CD14-positive monocyte (primary cell): ENCODE data around the gene EPB41L2. TPM values are rescaled to one million over a fixed set of nuclear protein-coding genes. Genes with fewer than 3 reads are reported as not detected.

Experiments used
- DNase-seq, 3 donors: peaks; one replicate each; pipeline ENCODE4 v3.0.0-alpha.2; 2011 to 2022
- H2AFZ ChIP-seq: 2 replicates; pipeline ENCODE4 v1.6.0; 2012; ENCODE audit warnings: mild to moderate bottlenecking, low read depth, low read length, inconsistent platforms; ENCODE audit not compliant: insufficient read depth, poor library complexity, severe bottlenecking
- H3K27ac ChIP-seq, 2 donors: 1 replicate in 1 of 2; 2 replicates in 1 of 2; pipeline ENCODE4 v1.5.1; 2012 to 2013; ENCODE audit warnings: low read length in 2 of 2, control low read depth in 1 of 2, inconsistent platforms in 1 of 2, low read depth in 1 of 2, mild to moderate bottlenecking in 1 of 2
- H3K27me3 ChIP-seq, 2 donors: one replicate each; pipeline versions ENCODE4 v1.6.0 to v1.6.1; 2011 to 2013; ENCODE audit warnings: low read length in 2 of 2; ENCODE audit not compliant: control insufficient read depth in 2 of 2, insufficient read depth in 2 of 2
- H3K36me3 ChIP-seq, 2 donors: replicated peaks in 1 of 2; 1 replicate in 1 of 2; 2 replicates in 1 of 2; pipeline versions ENCODE4 v1.5.1 to v1.6.1; 2012 to 2013; ENCODE audit warnings: low read length in 2 of 2, control low read depth in 1 of 2, inconsistent platforms in 1 of 2, mild to moderate bottlenecking in 1 of 2; ENCODE audit not compliant: insufficient read depth in 2 of 2, control insufficient read depth in 1 of 2
- H3K4me1 ChIP-seq, 2 donors: 1 replicate in 1 of 2; 2 replicates in 1 of 2; pipeline versions ENCODE4 v1.5.1 to v1.6.1; 2012 to 2013; ENCODE audit warnings: low read length in 2 of 2, control low read depth in 1 of 2, inconsistent platforms in 1 of 2, mild to moderate bottlenecking in 1 of 2, moderate library complexity in 1 of 2; ENCODE audit not compliant: insufficient read depth in 2 of 2, control insufficient read depth in 1 of 2
- H3K4me2 ChIP-seq: replicated peaks from 2 replicates; pipeline ENCODE3; 2012; ENCODE audit warnings: low read length, moderate library complexity, mild to moderate bottlenecking; ENCODE audit not compliant: poor library complexity, severe bottlenecking; ENCODE audit errors: extremely low read depth
- H3K4me3 ChIP-seq, 3 experiments: fragments of 200-600 bp in 1 of 3; sonication (generic) in 1 of 3; replicated peaks in 1 of 3; 1 replicate in 2 of 3; 2 replicates in 1 of 3; pipeline ENCODE4 v1.5.1; 2011 to 2013; ENCODE audit warnings: low read length in 3 of 3, mild to moderate bottlenecking in 3 of 3, control low read depth in 2 of 3, low read depth in 2 of 3, inconsistent platforms in 1 of 3, moderate library complexity in 1 of 3
- H3K79me2 ChIP-seq: 2 replicates; pipeline ENCODE4 v1.6.0; 2012; ENCODE audit warnings: mild to moderate bottlenecking, control low read depth, inconsistent platforms, low read length, moderate library complexity; ENCODE audit not compliant: insufficient read depth
- H3K9ac ChIP-seq: 2 replicates; pipeline ENCODE4 v1.6.0; 2017; ENCODE audit warnings: low read length, mild to moderate bottlenecking; ENCODE audit not compliant: insufficient read depth, poor library complexity, severe bottlenecking
- H3K9me3 ChIP-seq, 2 donors: replicated peaks in 1 of 2; 1 replicate in 1 of 2; 2 replicates in 1 of 2; pipeline versions ENCODE4 v1.5.1 to v1.6.1; 2012 to 2013; ENCODE audit warnings: low read length in 2 of 2, control low read depth in 1 of 2; ENCODE audit not compliant: control insufficient read depth in 1 of 2, insufficient read depth in 1 of 2
- H4K20me1 ChIP-seq: 2 replicates; pipeline ENCODE4 v1.6.0; 2012; ENCODE audit warnings: mild to moderate bottlenecking, low read length, control low read depth, moderate library complexity; ENCODE audit not compliant: insufficient read depth
- H3K27ac Mint-ChIP-seq, 7 donors: one replicate each; pipeline ENCODE4 v1.8.0; 2020; ENCODE audit warnings: mild to moderate bottlenecking in 7 of 7, mixed read lengths in 7 of 7, moderate library complexity in 6 of 7, inconsistent platforms in 2 of 7
- H3K27me3 Mint-ChIP-seq, 3 donors: one replicate each; pipeline ENCODE4 v1.8.0; 2021 to 2022; ENCODE audit warnings: low read depth in 3 of 3, mild to moderate bottlenecking in 3 of 3, mixed read lengths in 3 of 3, moderate library complexity in 3 of 3, inconsistent platforms in 1 of 3
- H3K36me3 Mint-ChIP-seq, 2 donors: one replicate each; pipeline ENCODE4 v1.8.0; 2020; ENCODE audit warnings: mixed read lengths in 2 of 2, inconsistent platforms in 1 of 2, mild to moderate bottlenecking in 1 of 2
- H3K4me1 Mint-ChIP-seq: one replicate; pipeline ENCODE4 v1.8.0; 2020; ENCODE audit warnings: mild to moderate bottlenecking, mixed read lengths
- H3K4me3 Mint-ChIP-seq, 2 donors: one replicate each; pipeline ENCODE4 v1.8.0; 2020; ENCODE audit warnings: mild to moderate bottlenecking in 2 of 2, mixed read lengths in 2 of 2, moderate library complexity in 1 of 2
- H3K9me3 Mint-ChIP-seq, 7 donors: one replicate each; pipeline ENCODE4 v1.8.0; 2020 to 2022; ENCODE audit warnings: mixed read lengths in 7 of 7, mild to moderate bottlenecking in 6 of 7, moderate library complexity in 6 of 7, inconsistent platforms in 2 of 7
- CTCF ChIP-seq: fragments of 200-600 bp; IDR thresholded peaks from one replicate; pipeline ENCODE4 v1.8.0; 2022; ENCODE audit warnings: antibody characterized with exemption, mild to moderate bottlenecking
- WGBS: methylation state at CpG from one replicate; pipeline ENCODE4 v1.1.5; 2013; ENCODE audit warnings: missing lambda C conversion rate; ENCODE audit not compliant: insufficient coverage; 5-methylcytosine and 5-hydroxymethylcytosine counted together
- intact Hi-C, 2 donors: fragments of 100-400 bp; cut with micrococcal nuclease; formaldehyde crosslinking; loops; one replicate each; pipeline versions ENCODE4 v1.15.0 to v1.15.1; 2023
- polyA plus RNA-seq, 3 donors: library from polyadenylated mRNA; depleted of rRNA in 1 of 3; unstranded in 2 of 3; stranded (reverse) in 1 of 3; fragments of 300-500 nt in 2 of 3; fragments of >200 nt in 1 of 3; fragmentation: Illumina TruSeq in 2 of 3; gene quantifications; 1 replicate in 2 of 3; 2 replicates in 1 of 3; pipeline ENCODE4 v1.2.3, GENCODE V29; 2012 to 2021

The EPB41L2 gene
- polyA plus RNA-seq, 3 donors, result 3.4 to 7.2 (median 4.6) TPM

- Histone ChIP-seq H4K20me1 (no peaks in the 10 kb centered on the region), H3K4me3 (no peak overlapping the region), H3K27me3 (no peaks in the 10 kb centered on the region), H3K9me3 (no peaks in the 10 kb centered on the region), H3K79me2 (no peaks in the 10 kb centered on the region), H3K27ac (no peak overlapping the region), H3K36me3 (no peaks in the 10 kb centered on the region), H3K9ac (no peak overlapping the region), H2AFZ (no peak overlapping the region), H3K4me1 (no peaks in the 10 kb centered on the region), H3K4me2 (no peak overlapping the region)
- no peak for TF ChIP-seq CTCF
- H3K36me3 Mint-ChIP-seq, result peaks cover 0 to 4% of the 10 kb centered on the region in 2 donors
- H3K27ac Mint-ChIP-seq, result no peak overlapping the region
- H3K4me1 Mint-ChIP-seq, result no peaks in the 10 kb centered on the region
- no peaks in the 10 kb centered on the region for H3K27me3 Mint-ChIP-seq
- no peaks in the 10 kb centered on the region for H3K9me3 Mint-ChIP-seq
- intact Hi-C loops, result no loop called here
- no peak overlapping the region for H3K4me3 Mint-ChIP-seq
- no peak for DNase-seq
Measured at GRCh38 chr6:130903602-130904001, 159.4 kb downstream of the EPB41L2 start.

- H3K9me3 Mint-ChIP-seq, result no peaks in the 10 kb centered on the region
- Histone ChIP-seq H3K9ac (no peak overlapping the region), H3K4me2 (no peak overlapping the region), H4K20me1 (no peaks in the 10 kb centered on the region), H3K27me3 (no peaks in the 10 kb centered on the region), H3K79me2 (no peaks in the 10 kb centered on the region), H3K27ac (no peak overlapping the region), H3K36me3 (no peaks in the 10 kb centered on the region), H3K4me3 (no peak overlapping the region), H3K4me1 (no peaks in the 10 kb centered on the region), H2AFZ (no peak overlapping the region), H3K9me3 (no peaks in the 10 kb centered on the region)
- no peak overlapping the region for H3K4me3 Mint-ChIP-seq
- no peak overlapping the region for H3K27ac Mint-ChIP-seq
- intact Hi-C loops, result no loop called here
- no CpG with 5 or more reads among the region's 1 CpG for WGBS
- no peak for TF ChIP-seq CTCF
- no peak for DNase-seq
- no peaks in the 10 kb centered on the region for H3K27me3 Mint-ChIP-seq
- no peaks in the 10 kb centered on the region for H3K4me1 Mint-ChIP-seq
- peaks cover 0 to 4% of the 10 kb centered on the region in 2 donors for H3K36me3 Mint-ChIP-seq
Measured at GRCh38 chr6:130903007-130903406, 160.0 kb downstream of the EPB41L2 start.
